ENCODE measurements around the gene ACOXL. TPM values are rescaled to one million over a fixed set of nuclear protein-coding genes. Genes with fewer than 3 reads are reported as not detected.

ACOXL gene
- total RNA-seq, 1 donor: not detected

- H4K20me1 ChIP-seq (ENCODE audit: insufficient read depth, low read length): no peaks in the 10 kb centered on the region
Measured at GRCh38 chr2:110823165-110823564, 90.8 kb downstream of the ACOXL start.

DNA sequence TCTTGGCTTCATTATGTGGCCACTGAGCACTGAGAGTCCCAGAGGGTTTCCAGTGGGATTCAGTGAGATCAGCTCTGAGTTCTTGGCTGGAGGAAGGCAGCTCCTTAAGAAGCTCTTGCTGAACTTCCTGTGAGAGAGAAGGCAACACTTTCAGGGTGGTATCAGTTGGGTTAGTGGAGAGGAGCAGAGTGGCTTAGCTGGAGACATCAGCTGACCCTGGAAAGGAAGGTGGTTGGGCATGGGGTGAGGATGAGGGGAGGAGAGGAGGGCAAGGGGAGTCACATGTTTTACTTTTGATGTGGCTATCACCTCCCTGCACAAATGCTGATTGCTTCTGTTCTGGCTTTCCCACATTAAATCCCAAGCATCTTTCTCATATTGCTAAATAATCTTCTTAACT is 95.1 kb downstream of the ACOXL start:
- H3K27ac ChIP-seq (ENCODE audit: low read depth, low read length): no peak overlapping the region
- H3K36me3 ChIP-seq (ENCODE audit: insufficient read depth, low read length): no peaks in the 10 kb centered on the region
- H4K20me1 ChIP-seq (ENCODE audit: insufficient read depth, low read length): no peaks in the 10 kb centered on the region
- peaks cover 19% of the 10 kb centered on the region for H3K27me3 ChIP-seq (ENCODE audit: insufficient read depth, low read length)
- no peaks in the 10 kb centered on the region for H3K4me1 ChIP-seq (ENCODE audit: insufficient read depth, low read length)
- H3K9me3 ChIP-seq (ENCODE audit: low read depth, low read length): no peaks in the 10 kb centered on the region
- H2AFZ ChIP-seq (ENCODE audit: low read length): no peak overlapping the region
- no peaks in the 10 kb centered on the region for H3K79me2 ChIP-seq (ENCODE audit: insufficient read depth, low read length)
- no peak overlapping the region for H3K4me3 ChIP-seq (ENCODE audit: insufficient read depth, low read length)
- no peak overlapping the region for H3K4me2 ChIP-seq (ENCODE audit: insufficient read depth, low read length)
- no peak for DNase-seq (ENCODE audit: insufficient read length, low spot score, missing footprints)
- TF ChIP-seq CTCF (IDR thresholded peaks at IDR 0.05; ENCODE audit: extremely low read depth, low read depth, low read length): no peak

More at GRCh38 chr2:110823165-110823564, 90.8 kb downstream of the ACOXL start:
- no peak overlapping the region for H2AFZ ChIP-seq (ENCODE audit: low read length)
- H3K9me3 ChIP-seq (ENCODE audit: low read depth, low read length): no peaks in the 10 kb centered on the region
- no peak overlapping the region for H3K4me2 ChIP-seq (ENCODE audit: insufficient read depth, low read length)
- no peak overlapping the region for H3K4me3 ChIP-seq (ENCODE audit: insufficient read depth, low read length)
- no peak for TF ChIP-seq CTCF (IDR thresholded peaks at IDR 0.05; ENCODE audit: extremely low read depth, low read depth, low read length)
- no peaks in the 10 kb centered on the region for H3K4me1 ChIP-seq (ENCODE audit: insufficient read depth, low read length)
- H3K27me3 ChIP-seq (ENCODE audit: insufficient read depth, low read length): peaks cover 20% of the 10 kb centered on the region
- H3K27ac ChIP-seq (ENCODE audit: low read depth, low read length): no peak overlapping the region
- H3K36me3 ChIP-seq (ENCODE audit: insufficient read depth, low read length): no peaks in the 10 kb centered on the region
- no peaks in the 10 kb centered on the region for H3K79me2 ChIP-seq (ENCODE audit: insufficient read depth, low read length)
- no peak for DNase-seq (ENCODE audit: insufficient read length, low spot score, missing footprints)

GRCh38 chr2:110828330-110828729 is 96.0 kb downstream of the ACOXL start:
- H3K27me3 ChIP-seq (ENCODE audit: insufficient read depth, low read length): peaks cover 22% of the 10 kb centered on the region
- H3K4me3 ChIP-seq (ENCODE audit: insufficient read depth, low read length): no peak overlapping the region
- no peaks in the 10 kb centered on the region for H3K4me1 ChIP-seq (ENCODE audit: insufficient read depth, low read length)
- no peak for DNase-seq (ENCODE audit: insufficient read length, low spot score, missing footprints)
- H4K20me1 ChIP-seq (ENCODE audit: insufficient read depth, low read length): no peaks in the 10 kb centered on the region
- no peak overlapping the region for H3K27ac ChIP-seq (ENCODE audit: low read depth, low read length)
- H3K36me3 ChIP-seq (ENCODE audit: insufficient read depth, low read length): no peaks in the 10 kb centered on the region
- H3K9me3 ChIP-seq (ENCODE audit: low read depth, low read length): no peaks in the 10 kb centered on the region
- no peak overlapping the region for H2AFZ ChIP-seq (ENCODE audit: low read length)
- no peaks in the 10 kb centered on the region for H3K79me2 ChIP-seq (ENCODE audit: insufficient read depth, low read length)
- TF ChIP-seq CTCF (IDR thresholded peaks at IDR 0.05; ENCODE audit: extremely low read depth, low read depth, low read length): no peak
- H3K4me2 ChIP-seq (ENCODE audit: insufficient read depth, low read length): no peak overlapping the region

- H3K36me3 ChIP-seq (ENCODE audit: insufficient read depth, low read length): no peaks in the 10 kb centered on the region
- H3K27me3 ChIP-seq (ENCODE audit: insufficient read depth, low read length): peaks cover 30% of the 10 kb centered on the region
- no peak overlapping the region for H3K4me3 ChIP-seq (ENCODE audit: insufficient read depth, low read length)
- H3K9me3 ChIP-seq (ENCODE audit: low read depth, low read length): no peaks in the 10 kb centered on the region
- H3K4me2 ChIP-seq (ENCODE audit: insufficient read depth, low read length): no peak overlapping the region
- H4K20me1 ChIP-seq (ENCODE audit: insufficient read depth, low read length): no peaks in the 10 kb centered on the region
- no peak for TF ChIP-seq CTCF (IDR thresholded peaks at IDR 0.05; ENCODE audit: extremely low read depth, low read depth, low read length)
- no peaks in the 10 kb centered on the region for H3K79me2 ChIP-seq (ENCODE audit: insufficient read depth, low read length)
- no peaks in the 10 kb centered on the region for H3K4me1 ChIP-seq (ENCODE audit: insufficient read depth, low read length)
- H2AFZ ChIP-seq (ENCODE audit: low read length): no peak overlapping the region
- H3K27ac ChIP-seq (ENCODE audit: low read depth, low read length): no peak overlapping the region
- no peak for DNase-seq (ENCODE audit: insufficient read length, low spot score, missing footprints)
Measured at GRCh38 chr2:110829413-110830146, 97.2 kb downstream of the ACOXL start.
